Mucosa of descending colon (tissue), 3 donors: ENCODE data around the gene RBBP5. TPM values are rescaled to one million over a fixed set of nuclear protein-coding genes. Genes with fewer than 3 reads are reported as not detected.

Source experiments
- ATAC-seq: fragments of 200-7000 bp; cut with Tn5 transposase; one replicate; pipeline ENCODE4 v1.9.1; 2020; ENCODE audit warnings: mild to moderate bottlenecking, moderate library complexity
- DNase-seq, 3 donors: peaks; one replicate each; pipeline ENCODE4 v3.0.0-alpha.2; 2020
- H3K36me3 ChIP-seq: fragments of 200-600 bp; one replicate; pipeline ENCODE4 v1.8.0; 2021; ENCODE audit warnings: low read depth, mild to moderate bottlenecking
- H3K4me1 ChIP-seq: fragments of 200-600 bp; one replicate; pipeline ENCODE4 v1.8.0; 2021; ENCODE audit warnings: low read depth, mild to moderate bottlenecking
- H3K4me3 ChIP-seq: fragments of 200-600 bp; one replicate; pipeline ENCODE4 v1.8.0; 2021; ENCODE audit warnings: mild to moderate bottlenecking
- H3K9me3 ChIP-seq: fragments of 200-600 bp; one replicate; pipeline ENCODE4 v1.8.0; 2021; ENCODE audit warnings: mild to moderate bottlenecking
- CTCF ChIP-seq: fragments of 200-600 bp; IDR thresholded peaks from one replicate; pipeline ENCODE4 v1.8.0; 2022; ENCODE audit warnings: antibody characterized with exemption, mild to moderate bottlenecking
- intact Hi-C, 2 donors: fragments of 100-400 bp; cut with DNase I in 1 of 2; cut with micrococcal nuclease in 1 of 2; formaldehyde crosslinking; loops; one replicate each; pipeline versions ENCODE4 v1.11.0 to v1.11.1; 2022; cut with DNase I, micrococcal nuclease
- total RNA-seq, 3 donors: library from RNA; stranded (reverse); fragmentation: NEBNext Ultra II Directional in 2 of 3; extraction: Animal tissue kit (Norgen Biotek cat#: 25700) in 2 of 3; gene quantifications; one replicate each; pipeline versions ENCODE4 v1.2.1 to v1.2.4, GENCODE V29; 2021 to 2023
- donor health status: DM: no; HTN: no; CAD: no; lungs with moderate emphysema.
- donor health status: DM: no; HTN: no; CAD: no.
- donor health status: DM: no; HTN: yes; CAD: no.

Gene RBBP5
- total RNA-seq, 3 donors from 2014 or later, result 14.7 to 20.5 (median 14.7) TPM

- Histone ChIP-seq H3K36me3 (no peaks in the 10 kb centered on the region), H3K4me3 (no peak overlapping the region), H3K9me3 (no peaks in the 10 kb centered on the region), H3K4me1 (no peaks in the 10 kb centered on the region)
- ATAC-seq, result no peak
- TF ChIP-seq CTCF, result no peak
- intact Hi-C loops, result no loop called here
- no peak for DNase-seq
Observed at GRCh38 chr1:205046870-205047269, 74.9 kb downstream of the RBBP5 start.

GRCh38 chr1:205045146-205045545, 76.6 kb downstream of the RBBP5 start:
- H3K4me3 ChIP-seq, result no peak overlapping the region
- ATAC-seq, result no peak
- intact Hi-C loops, result no loop called here
- no peaks in the 10 kb centered on the region for H3K36me3 ChIP-seq
- no peaks in the 10 kb centered on the region for H3K4me1 ChIP-seq
- H3K9me3 ChIP-seq, result no peaks in the 10 kb centered on the region
- TF ChIP-seq CTCF, result no peak
- DNase-seq, result no peak

GRCh38 chr1:205044741-205045140, 77.0 kb downstream of the RBBP5 start:
- no peak for DNase-seq
- TF ChIP-seq CTCF, result no peak
- intact Hi-C loops, result no loop called here
- no peaks in the 10 kb centered on the region for H3K4me1 ChIP-seq
- H3K36me3 ChIP-seq, result no peaks in the 10 kb centered on the region
- ATAC-seq, result no peak
- no peak overlapping the region for H3K4me3 ChIP-seq
- H3K9me3 ChIP-seq, result no peaks in the 10 kb centered on the region

GRCh38 chr1:205043866-205044265, 77.9 kb downstream of the RBBP5 start:
- no peaks in the 10 kb centered on the region for H3K36me3 ChIP-seq
- ATAC-seq, result no peak
- DNase-seq, result no peak
- no peak overlapping the region for H3K4me3 ChIP-seq
- no peaks in the 10 kb centered on the region for H3K4me1 ChIP-seq
- intact Hi-C loops, result no loop called here
- no peaks in the 10 kb centered on the region for H3K9me3 ChIP-seq
- no peak for TF ChIP-seq CTCF

- Histone ChIP-seq H3K4me1 (no peaks in the 10 kb centered on the region), H3K4me3 (no peak within 1 kb of the TSS), H3K36me3 (no peaks in the 10 kb centered on the region), H3K9me3 (no peaks in the 10 kb centered on the region)
- no peak for ATAC-seq
- intact Hi-C loops, result no loop called here
- DNase-seq, result no peak
- TF ChIP-seq CTCF, result no peak
Observed at GRCh38 chr1:205042911-205043806, 78.6 kb downstream of the RBBP5 start, which contains the start of gene CNTN2. Gene CNTN2, plus strand, starts transcription at chr1:205043212. Its CDS starts 9,974 bp downstream, at chr1:205053186.
